GM18508 (cell line): Measurements from ENCODE around the gene NDST1.

Source experiments
- ATAC-seq: cut with Tn5 transposase; IDR thresholded peaks from one replicate; pipeline ENCODE4 v1.9.1; 2021; ENCODE audit warnings: moderate number of reproducible peaks; ENCODE audit not compliant: insufficient read depth, unreplicated experiment

NDST1 gene

GRCh38 chr5:150488519-150489359 is 19.2 kb upstream of the NDST1 start:
- ATAC-seq: no peak

- peak; percentile 67 for ATAC-seq
Observed at GRCh38 chr5:150489360-150490295, 18.3 kb upstream of the NDST1 start.

GRCh38 chr5:150490296-150490669 is 17.6 kb upstream of the NDST1 start:
- no peak for ATAC-seq

GRCh38 chr5:150490754-150491153 is 17.2 kb upstream of the NDST1 start:
- ATAC-seq: no peak

- ATAC-seq: no peak
Observed at GRCh38 chr5:150491876-150492275, 16.1 kb upstream of the NDST1 start.

- no peak for ATAC-seq
Observed at GRCh38 chr5:150492621-150493020, 15.3 kb upstream of the NDST1 start.

- no peak for ATAC-seq
Observed at GRCh38 chr5:150496098-150496497, 11.8 kb upstream of the NDST1 start.

- no peak for ATAC-seq
Observed at GRCh38 chr5:150496534-150496933, 11.4 kb upstream of the NDST1 start.

GRCh38 chr5:150497274-150497988 is 10.5 kb upstream of the NDST1 start:
- no peak for ATAC-seq

GRCh38 chr5:150497989-150498317 is 10.0 kb upstream of the NDST1 start:
- ATAC-seq: no peak

- no peak for ATAC-seq
Observed at GRCh38 chr5:150498501-150498900, 9.4 kb upstream of the NDST1 start.

GRCh38 chr5:150498971-150499370 is 9.0 kb upstream of the NDST1 start:
- ATAC-seq: no peak

- no peak for ATAC-seq
Observed at GRCh38 chr5:150499437-150499956, 8.4 kb upstream of the NDST1 start.

- ATAC-seq: no peak
Observed at GRCh38 chr5:150500328-150500841, 7.5 kb upstream of the NDST1 start.

- no peak for ATAC-seq
Observed at GRCh38 chr5:150500905-150501304, 7.0 kb upstream of the NDST1 start.

GRCh38 chr5:150502106-150502505 is 5.8 kb upstream of the NDST1 start:
- no peak for ATAC-seq

GRCh38 chr5:150502847-150503246 is 5.1 kb upstream of the NDST1 start:
- no peak for ATAC-seq

- no peak for ATAC-seq
Observed at GRCh38 chr5:150503386-150503785, 4.5 kb upstream of the NDST1 start.

- ATAC-seq: no peak
Observed at GRCh38 chr5:150503977-150504620, 3.8 kb upstream of the NDST1 start.

- ATAC-seq: no peak
Observed at GRCh38 chr5:150505041-150505511, 2.9 kb upstream of the NDST1 start.
